Endodermal cell (in vitro differentiated cells): ENCODE results near the gene ANKRD36C. TPM values are rescaled to one million over a fixed set of nuclear protein-coding genes. Genes with fewer than 3 reads are reported as not detected.
"Not testable (repeated sequence)": the region's sequence is repeated elsewhere in the genome, so short reads cannot be mapped to it uniquely, and the experiment has no call there.

Experiments used
- DNase-seq: peaks from one replicate; pipeline ENCODE4 v3.0.0-alpha.2; 2017
- H3K27ac ChIP-seq: 2 replicates; pipeline ENCODE4 v1.5.1; 2013; ENCODE audit warnings: mild to moderate bottlenecking, low read depth, low read length, moderate library complexity
- H3K27me3 ChIP-seq: 2 replicates; pipeline ENCODE4 v1.6.1; 2013; ENCODE audit warnings: mild to moderate bottlenecking, low read length, moderate library complexity; ENCODE audit not compliant: insufficient read depth, control insufficient read depth, poor library complexity, severe bottlenecking
- H3K36me3 ChIP-seq: 2 replicates; pipeline ENCODE4 v1.7.0; 2013; ENCODE audit warnings: mild to moderate bottlenecking, low read length, moderate library complexity; ENCODE audit not compliant: control insufficient read depth, insufficient read depth
- H3K4me1 ChIP-seq: one replicate; pipeline ENCODE4 v1.7.0; 2013; ENCODE audit warnings: low read length; ENCODE audit not compliant: control insufficient read depth, insufficient read depth
- H3K4me3 ChIP-seq: 2 replicates; pipeline ENCODE4 v1.5.1; 2013; ENCODE audit warnings: mild to moderate bottlenecking, low read length, moderate library complexity
- H3K9ac ChIP-seq: 2 replicates; pipeline ENCODE4 v1.6.1; 2013; ENCODE audit warnings: mild to moderate bottlenecking, low read length, moderate library complexity; ENCODE audit not compliant: poor library complexity, severe bottlenecking; ENCODE audit errors: extremely low read depth
- H3K9me3 ChIP-seq: 2 replicates; pipeline ENCODE4 v1.6.1; 2013; ENCODE audit warnings: mild to moderate bottlenecking, low read length, moderate library complexity; ENCODE audit not compliant: control insufficient read depth
- H3K27ac Mint-ChIP-seq: 2 replicates; pipeline ENCODE4 v1.8.0; 2020; ENCODE audit warnings: mixed read lengths
- H3K27me3 Mint-ChIP-seq: 2 replicates; pipeline ENCODE4 v1.8.0; 2021; ENCODE audit warnings: mild to moderate bottlenecking, mixed read lengths; ENCODE audit not compliant: insufficient read depth
- H3K36me3 Mint-ChIP-seq: 2 replicates; pipeline ENCODE4 v1.8.0; 2020; ENCODE audit warnings: low read depth, mixed read lengths
- H3K4me1 Mint-ChIP-seq: 2 replicates; pipeline ENCODE4 v1.8.0; 2020; ENCODE audit warnings: mixed read lengths
- H3K4me3 Mint-ChIP-seq: 2 replicates; pipeline ENCODE4 v1.8.0; 2020; ENCODE audit warnings: mild to moderate bottlenecking, moderate library complexity, mixed read lengths
- H3K9me3 Mint-ChIP-seq: 2 replicates; pipeline ENCODE4 v1.8.0; 2020; ENCODE audit warnings: mild to moderate bottlenecking, mixed read lengths
- WGBS, 2 experiments: methylation state at CpG; one replicate each; pipeline versions ENCODE4 v1.1.5 to v1.1.7; 2013; ENCODE audit warnings: missing lambda C conversion rate in 2 of 2, mixed read lengths in 1 of 2; ENCODE audit not compliant: insufficient coverage in 1 of 2, insufficient read length in 1 of 2; 5-methylcytosine and 5-hydroxymethylcytosine counted together
- long read RNA-seq, 4 experiments: library from polyadenylated mRNA in 2 of 4; library from RNA in 1 of 4; library from capped mRNA in 1 of 4; stranded (forward) in 3 of 4; unstranded in 1 of 4; transcript quantifications; one replicate each; pipeline ENCODE4 v2.0.0, GENCODE V29; 2020 to 2021; ENCODE audit warnings: inconsistent platforms in 1 of 4
- polyA plus RNA-seq, 2 experiments: library from polyadenylated mRNA; stranded (reverse); fragments of 50-300 nt; gene quantifications; one replicate each; pipeline ENCODE4 v1.2.3, GENCODE V29; 2013
- total RNA-seq, 2 donors: library from RNA; stranded (reverse); fragmentation: NEBNext Ultra II Directional in 1 of 2; extraction: Animal tissue kit (Norgen Biotek cat#: 25700) in 1 of 2; gene quantifications; 2 replicates in 1 of 2; 3 replicates in 1 of 2; pipeline ENCODE4 v1.2.1, GENCODE V29; 2021

The ANKRD36C gene
- 10 to 100 TPM; 21.1 to 32.2 TPM for total RNA-seq
- polyA plus RNA-seq (2013, experiment 1 of 2): 14.0 TPM
- polyA plus RNA-seq (2013, experiment 2 of 2): 11.8 TPM
- long read RNA-seq, experiment 1, partial matches to known transcripts: 0 of 1 reads
- long read RNA-seq, experiment 1, other reads (novel, unspliced or antisense): 1 of 1 reads
- long read RNA-seq, experiment 2, partial matches to known transcripts: 0 of 5 reads
- long read RNA-seq, experiment 2, other reads (novel, unspliced or antisense): 5 of 5 reads
- long read RNA-seq, experiment 3, partial matches to known transcripts: 16 of 29 reads
- long read RNA-seq, experiment 3, other reads (novel, unspliced or antisense): 12 of 29 reads
- long read RNA-seq, experiment 4, partial matches to known transcripts: 1 of 4 reads
- long read RNA-seq, experiment 4, other reads (novel, unspliced or antisense): 3 of 4 reads

GRCh38 chr2:95991351-95992094 is at the start of gene ANKRD36C:
ANKRD36C (minus strand) TSS chr2:95991824; CDS start chr2:95991708, 116 bp downstream.
- Histone ChIP-seq H3K27ac (peak within 1 kb of the TSS; percentile 70), H3K4me3 (peak within 1 kb of the TSS; percentile 89)
- H3K4me1 ChIP-seq, H3K9ac ChIP-seq, H3K36me3 ChIP-seq, H3K27me3 ChIP-seq, H3K36me3 Mint-ChIP-seq, H3K9me3 Mint-ChIP-seq, H3K9me3 ChIP-seq, H3K4me1 Mint-ChIP-seq: not testable (repeated sequence)
- 0 to 2% methylated on average over 6 to 27 of the region's 56 CpGs for WGBS, 2 experiments
- Mint-ChIP-seq H3K4me3 (peak within 1 kb of the TSS; percentile 89), H3K27ac (peak within 1 kb of the TSS; percentile 87), H3K27me3 (peaks cover 16% of the 10 kb centered on the region)
- peak; percentile 68 for DNase-seq

GRCh38 chr2:96035554-96035953 is 43.9 kb upstream of the ANKRD36C start:
- H3K27me3 Mint-ChIP-seq: not testable (repeated sequence)
- WGBS, 2 experiments: no CpG with 5 or more reads among the region's 14 CpGs

GRCh38 chr2:96034792-96035191 is 43.2 kb upstream of the ANKRD36C start, which contains the start of gene GPAT2:
GPAT2 (minus strand) TSS chr2:96034916; CDS start chr2:96032359, 2,557 bp downstream.
- H3K4me1 Mint-ChIP-seq, H3K9me3 ChIP-seq, H3K27me3 ChIP-seq, H3K27ac Mint-ChIP-seq, H3K9me3 Mint-ChIP-seq, H3K4me3 Mint-ChIP-seq, H3K36me3 Mint-ChIP-seq, H3K27me3 Mint-ChIP-seq, H3K27ac ChIP-seq, H3K4me1 ChIP-seq, H3K36me3 ChIP-seq, DNase-seq, H3K9ac ChIP-seq, H3K4me3 ChIP-seq: not testable (repeated sequence)
- WGBS, 2 experiments: no CpG with 5 or more reads among the region's 34 CpGs

More at GRCh38 chr2:96035554-96035953, 43.9 kb upstream of the ANKRD36C start:
- DNase-seq, H3K9me3 ChIP-seq, H3K4me1 ChIP-seq, H3K27ac Mint-ChIP-seq, H3K4me1 Mint-ChIP-seq, H3K36me3 Mint-ChIP-seq, H3K9ac ChIP-seq, H3K4me3 ChIP-seq, H3K27me3 ChIP-seq, H3K27ac ChIP-seq, H3K9me3 Mint-ChIP-seq, H3K4me3 Mint-ChIP-seq, H3K36me3 ChIP-seq: not testable (repeated sequence)

GRCh38 chr2:96033997-96034396 is 42.4 kb upstream of the ANKRD36C start:
- H3K27ac Mint-ChIP-seq, H3K27me3 Mint-ChIP-seq, H3K27ac ChIP-seq, H3K9me3 ChIP-seq, H3K9ac ChIP-seq, H3K36me3 Mint-ChIP-seq, H3K4me1 ChIP-seq, DNase-seq, H3K4me3 ChIP-seq, H3K9me3 Mint-ChIP-seq, H3K4me1 Mint-ChIP-seq, H3K27me3 ChIP-seq, H3K36me3 ChIP-seq, H3K4me3 Mint-ChIP-seq: not testable (repeated sequence)
- WGBS, 2 experiments: no CpG with 5 or more reads among the region's 9 CpGs

GRCh38 chr2:96027725-96028325 is 36.2 kb upstream of the ANKRD36C start:
- WGBS, 2 experiments: no CpG with 5 or more reads among the region's 16 CpGs
- H3K9me3 ChIP-seq, H3K27ac Mint-ChIP-seq, H3K27me3 ChIP-seq, DNase-seq, H3K4me1 Mint-ChIP-seq, H3K36me3 Mint-ChIP-seq, H3K4me3 Mint-ChIP-seq, H3K9me3 Mint-ChIP-seq, H3K27ac ChIP-seq, H3K27me3 Mint-ChIP-seq, H3K36me3 ChIP-seq, H3K4me1 ChIP-seq, H3K4me3 ChIP-seq, H3K9ac ChIP-seq: not testable (repeated sequence)

- DNase-seq, H3K9ac ChIP-seq, H3K9me3 Mint-ChIP-seq, H3K9me3 ChIP-seq, H3K4me1 Mint-ChIP-seq, H3K4me1 ChIP-seq, H3K27me3 Mint-ChIP-seq, H3K36me3 ChIP-seq, H3K36me3 Mint-ChIP-seq, H3K27me3 ChIP-seq, H3K4me3 ChIP-seq, H3K27ac Mint-ChIP-seq, H3K27ac ChIP-seq, H3K4me3 Mint-ChIP-seq: not testable (repeated sequence)
- 90 to 100% methylated on average over 2 to 5 of the region's 6 CpGs for WGBS, 2 experiments
Measured at GRCh38 chr2:96025755-96026154, 34.1 kb upstream of the ANKRD36C start.
